ENCODE measurements around the gene ARSB. TPM values are rescaled to one million over a fixed set of nuclear protein-coding genes. Genes with fewer than 3 reads are reported as not detected.

Gene ARSB
- total and polyA plus RNA-seq, 9 of the 15 experiments (the other 6 are each of a cell fraction or from before 2014, with no cell fraction given): 0.52 to 4.6 (median 2.4) TPM

- no peak for TF ChIP-seq ZBTB40 (IDR thresholded peaks at IDR 0.05)
- TF ChIP-seq ZBTB40 (CRISPR knock-in tag; IDR thresholded peaks at IDR 0.05): no peak
- TF ChIP-seq FOXP1 (CRISPR knock-in tag; IDR thresholded peaks at IDR 0.05): no peak
- TF ChIP-seq BRD4 (IDR thresholded peaks at IDR 0.05): no peak
- TF ChIP-seq RBM17 (IDR thresholded peaks at IDR 0.05; ENCODE audit: borderline replicate concordance, low read depth, low read length): no peak
- TF ChIP-seq ZNF384 (IDR thresholded peaks at IDR 0.05; ENCODE audit: low read depth, low read length): no peak
- no peak for TF ChIP-seq ZBTB33 (CRISPR knock-in tag; IDR thresholded peaks at IDR 0.05)
- no peak for TF ChIP-seq ATF4 (CRISPR knock-in tag; IDR thresholded peaks at IDR 0.05)
- TF ChIP-seq RBM34 (IDR thresholded peaks at IDR 0.05; ENCODE audit: borderline replicate concordance, insufficient read depth, low read length): no peak
- no peak for TF ChIP-seq WHSC1 (IDR thresholded peaks at IDR 0.05; ENCODE audit: low read length)
- no peak for TF ChIP-seq ZFP30 (CRISPR knock-in tag; IDR thresholded peaks at IDR 0.05; ENCODE audit: borderline replicate concordance)
Observed at GRCh38 chr5:78768781-78769380, 216.2 kb downstream of the ARSB start (continued).

Data from K562 (cell line).